ENCODE measurements around the gene LRRC58.

GRCh38 chr3:120382941-120383447, 33.8 kb upstream of the LRRC58 start:
- TF ChIP-seq TAF1 (IDR thresholded peaks at IDR 0.05; ENCODE audit: borderline replicate concordance, insufficient read depth, low read length) (no peak), POLR2AphosphoS5 (IDR thresholded peaks at IDR 0.05; ENCODE audit: low read depth, low read length) (no peak), SIN3A (IDR thresholded peaks at IDR 0.05; ENCODE audit: borderline replicate concordance, insufficient read depth, low read length) (no peak)
- TF ChIP-seq, protein P1, sequence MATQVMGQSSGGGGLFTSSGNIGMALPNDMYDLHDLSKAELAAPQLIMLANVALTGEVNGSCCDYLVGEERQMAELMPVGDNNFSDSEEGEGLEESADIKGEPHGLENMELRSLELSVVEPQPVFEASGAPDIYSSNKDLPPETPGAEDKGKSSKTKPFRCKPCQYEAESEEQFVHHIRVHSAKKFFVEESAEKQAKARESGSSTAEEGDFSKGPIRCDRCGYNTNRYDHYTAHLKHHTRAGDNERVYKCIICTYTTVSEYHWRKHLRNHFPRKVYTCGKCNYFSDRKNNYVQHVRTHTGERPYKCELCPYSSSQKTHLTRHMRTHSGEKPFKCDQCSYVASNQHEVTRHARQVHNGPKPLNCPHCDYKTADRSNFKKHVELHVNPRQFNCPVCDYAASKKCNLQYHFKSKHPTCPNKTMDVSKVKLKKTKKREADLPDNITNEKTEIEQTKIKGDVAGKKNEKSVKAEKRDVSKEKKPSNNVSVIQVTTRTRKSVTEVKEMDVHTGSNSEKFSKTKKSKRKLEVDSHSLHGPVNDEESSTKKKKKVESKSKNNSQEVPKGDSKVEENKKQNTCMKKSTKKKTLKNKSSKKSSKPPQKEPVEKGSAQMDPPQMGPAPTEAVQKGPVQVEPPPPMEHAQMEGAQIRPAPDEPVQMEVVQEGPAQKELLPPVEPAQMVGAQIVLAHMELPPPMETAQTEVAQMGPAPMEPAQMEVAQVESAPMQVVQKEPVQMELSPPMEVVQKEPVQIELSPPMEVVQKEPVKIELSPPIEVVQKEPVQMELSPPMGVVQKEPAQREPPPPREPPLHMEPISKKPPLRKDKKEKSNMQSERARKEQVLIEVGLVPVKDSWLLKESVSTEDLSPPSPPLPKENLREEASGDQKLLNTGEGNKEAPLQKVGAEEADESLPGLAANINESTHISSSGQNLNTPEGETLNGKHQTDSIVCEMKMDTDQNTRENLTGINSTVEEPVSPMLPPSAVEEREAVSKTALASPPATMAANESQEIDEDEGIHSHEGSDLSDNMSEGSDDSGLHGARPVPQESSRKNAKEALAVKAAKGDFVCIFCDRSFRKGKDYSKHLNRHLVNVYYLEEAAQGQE (IDR thresholded peaks at IDR 0.05; ENCODE audit: insufficient read depth in 1 of 2, low read depth in 2 of 2, low read length in 2 of 2): no peak
